ENCODE results near the gene ARSB.

The ARSB gene

DNA sequence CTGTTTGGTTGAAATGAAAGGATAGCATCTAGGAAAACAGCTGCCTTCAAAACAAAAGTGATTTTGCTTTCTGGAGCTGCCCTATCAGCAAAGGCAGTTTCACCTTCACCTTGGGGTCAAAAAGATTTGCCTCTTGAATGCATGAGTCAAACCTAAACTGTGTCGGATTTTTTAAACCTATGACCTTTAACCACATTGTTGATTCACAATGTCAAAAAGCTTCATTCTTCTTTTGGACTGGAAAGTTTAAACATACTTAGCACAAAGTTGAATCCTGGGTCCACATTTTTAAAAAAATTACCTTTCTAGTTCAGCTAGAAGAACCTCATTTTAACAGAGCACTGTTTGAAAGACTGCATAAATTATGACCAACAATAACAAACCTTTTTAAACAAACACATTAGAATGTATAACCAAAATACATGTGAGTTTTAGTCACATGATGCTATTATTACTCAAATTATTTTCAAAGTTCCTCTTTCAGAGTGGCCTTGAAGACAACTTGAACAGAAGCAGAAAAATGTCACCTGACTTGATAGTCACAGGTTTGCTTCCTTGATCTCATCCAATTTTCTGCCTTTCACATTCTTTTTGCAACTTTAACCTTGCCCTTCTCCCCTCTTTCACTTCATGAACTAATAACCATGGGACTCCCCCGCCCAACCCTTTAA is 226.8 kb downstream of the ARSB start:
- no peak overlapping the region for H3K4me3 ChIP-seq (ENCODE audit: low read length)
- TF ChIP-seq, protein P1, sequence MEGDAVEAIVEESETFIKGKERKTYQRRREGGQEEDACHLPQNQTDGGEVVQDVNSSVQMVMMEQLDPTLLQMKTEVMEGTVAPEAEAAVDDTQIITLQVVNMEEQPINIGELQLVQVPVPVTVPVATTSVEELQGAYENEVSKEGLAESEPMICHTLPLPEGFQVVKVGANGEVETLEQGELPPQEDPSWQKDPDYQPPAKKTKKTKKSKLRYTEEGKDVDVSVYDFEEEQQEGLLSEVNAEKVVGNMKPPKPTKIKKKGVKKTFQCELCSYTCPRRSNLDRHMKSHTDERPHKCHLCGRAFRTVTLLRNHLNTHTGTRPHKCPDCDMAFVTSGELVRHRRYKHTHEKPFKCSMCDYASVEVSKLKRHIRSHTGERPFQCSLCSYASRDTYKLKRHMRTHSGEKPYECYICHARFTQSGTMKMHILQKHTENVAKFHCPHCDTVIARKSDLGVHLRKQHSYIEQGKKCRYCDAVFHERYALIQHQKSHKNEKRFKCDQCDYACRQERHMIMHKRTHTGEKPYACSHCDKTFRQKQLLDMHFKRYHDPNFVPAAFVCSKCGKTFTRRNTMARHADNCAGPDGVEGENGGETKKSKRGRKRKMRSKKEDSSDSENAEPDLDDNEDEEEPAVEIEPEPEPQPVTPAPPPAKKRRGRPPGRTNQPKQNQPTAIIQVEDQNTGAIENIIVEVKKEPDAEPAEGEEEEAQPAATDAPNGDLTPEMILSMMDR (conservative IDR thresholded peaks at IDR 0.05; ENCODE audit: low read length): no peak
- no peak for DNase-seq (ENCODE audit: low read depth)

DNA sequence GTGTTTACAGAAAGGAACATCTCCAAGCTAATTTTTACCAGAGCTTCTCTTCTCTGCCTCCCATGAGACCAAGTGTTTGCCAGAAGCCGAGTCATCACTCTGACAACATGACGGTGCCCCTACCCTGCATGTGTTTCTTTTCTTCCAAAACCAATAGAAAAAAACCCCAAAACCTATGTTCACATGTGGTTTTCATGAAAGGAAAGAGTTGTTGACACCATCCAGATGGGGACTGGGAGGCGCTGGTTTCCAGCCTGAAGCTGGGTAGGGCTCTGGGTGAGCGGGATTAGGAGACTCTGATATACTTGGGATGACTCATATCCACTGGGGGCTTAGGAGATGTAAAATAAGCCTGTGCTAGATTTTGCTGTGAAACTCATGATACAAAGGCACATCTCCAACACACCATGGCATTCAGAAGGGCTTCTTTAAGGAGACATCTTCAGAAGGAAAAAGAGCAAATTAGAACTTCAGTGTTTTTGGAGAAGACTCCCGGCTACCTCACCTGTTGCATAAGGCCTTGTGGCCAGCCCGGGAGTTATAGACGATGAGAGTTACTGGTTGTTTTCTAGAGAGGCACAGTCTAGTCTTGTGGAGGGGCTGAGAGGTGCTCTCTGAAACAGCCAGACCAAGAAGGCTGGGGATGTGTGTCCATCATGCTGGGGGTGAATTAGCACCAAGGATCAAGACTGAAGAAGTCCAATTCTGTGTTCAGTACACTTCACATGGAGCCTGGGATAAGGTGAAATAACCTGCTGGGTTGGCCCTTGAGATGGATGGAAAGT is 227.6 kb downstream of the ARSB start:
- TF ChIP-seq, protein P1 (conservative IDR thresholded peaks at IDR 0.05; ENCODE audit: low read length): no peak
- peak; percentile 92 for DNase-seq (ENCODE audit: low read depth)
- no peak overlapping the region for H3K4me3 ChIP-seq (ENCODE audit: low read length)

DNA sequence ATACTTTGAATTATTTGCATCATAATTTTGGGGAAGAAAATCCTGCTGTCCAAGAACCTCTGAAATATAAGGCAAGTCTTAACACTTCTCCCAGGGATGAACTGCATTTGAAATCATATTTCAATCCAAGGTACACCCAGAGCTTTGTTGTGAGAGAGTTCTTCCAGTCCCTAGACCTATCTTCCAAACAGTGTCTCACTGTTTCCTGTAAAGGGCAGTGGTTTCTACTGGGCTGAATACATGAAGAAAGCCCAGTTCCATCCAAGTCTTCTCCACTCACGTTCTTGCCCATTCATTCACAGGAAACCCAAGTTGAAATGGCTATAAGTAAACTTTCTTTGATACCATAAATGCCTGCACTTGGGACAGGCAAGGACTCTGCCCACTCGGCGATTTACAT is 228.3 kb downstream of the ARSB start:
- TF ChIP-seq, protein P1 (conservative IDR thresholded peaks at IDR 0.05; ENCODE audit: low read length): no peak
- no peak for DNase-seq (ENCODE audit: low read depth)
- H3K4me3 ChIP-seq (ENCODE audit: low read length): no peak overlapping the region

DNA sequence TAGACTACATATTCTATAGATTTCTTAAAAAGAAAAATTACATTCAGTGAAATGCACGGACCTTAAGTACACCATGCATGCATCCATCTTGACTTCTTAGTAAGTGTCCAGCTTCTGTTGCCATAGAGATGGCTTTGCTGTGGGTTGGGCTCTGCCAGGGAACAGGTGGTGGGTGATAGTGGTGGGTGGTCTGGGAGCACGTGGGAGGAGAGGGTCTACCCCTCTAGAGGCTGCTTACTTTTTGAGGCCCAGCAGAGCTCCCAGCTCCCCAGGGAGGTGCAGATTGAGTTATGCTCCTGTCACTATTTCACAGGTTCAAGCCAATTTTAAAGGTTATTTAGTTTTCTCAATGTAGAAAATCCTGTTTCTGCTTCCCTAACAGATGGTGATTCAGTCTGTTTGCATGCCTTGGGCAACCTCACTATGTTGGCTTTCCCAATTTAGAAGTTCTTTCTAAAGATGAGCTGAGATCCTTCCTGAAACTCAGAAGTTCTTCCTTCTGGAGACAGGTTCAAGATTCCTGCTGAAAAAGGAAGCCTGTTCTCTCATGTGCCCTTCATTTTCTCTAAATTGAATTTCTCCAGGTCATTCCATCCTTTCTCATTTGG is 229.2 kb downstream of the ARSB start:
- H3K4me3 ChIP-seq (ENCODE audit: low read length): no peak overlapping the region
- TF ChIP-seq, protein P1 (conservative IDR thresholded peaks at IDR 0.05; ENCODE audit: low read length): no peak
- peak; percentile 74 for DNase-seq (ENCODE audit: low read depth)

DNA sequence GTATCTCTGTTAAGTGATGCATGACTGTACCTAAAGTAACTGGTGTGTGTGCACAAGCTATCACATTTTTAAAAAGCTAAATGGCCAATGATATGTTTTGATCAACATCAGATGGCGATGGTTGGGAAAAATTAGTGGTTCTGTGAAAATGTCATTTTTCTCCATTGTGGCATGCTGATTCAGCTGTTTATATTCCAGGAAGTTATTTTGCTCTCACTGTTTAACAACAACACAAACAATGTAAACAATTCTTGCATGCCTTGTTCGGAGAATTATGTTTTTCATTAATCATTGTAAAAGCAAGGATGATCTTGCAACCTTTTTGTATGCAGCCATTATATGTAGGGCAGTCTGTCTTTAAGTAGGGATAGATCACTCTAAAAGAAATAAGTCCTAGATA is 230.5 kb downstream of the ARSB start:
- no peak for DNase-seq (ENCODE audit: low read depth)
- H3K4me3 ChIP-seq (ENCODE audit: low read length): no peak overlapping the region
- TF ChIP-seq, protein P1 (conservative IDR thresholded peaks at IDR 0.05; ENCODE audit: low read length): no peak

DNA sequence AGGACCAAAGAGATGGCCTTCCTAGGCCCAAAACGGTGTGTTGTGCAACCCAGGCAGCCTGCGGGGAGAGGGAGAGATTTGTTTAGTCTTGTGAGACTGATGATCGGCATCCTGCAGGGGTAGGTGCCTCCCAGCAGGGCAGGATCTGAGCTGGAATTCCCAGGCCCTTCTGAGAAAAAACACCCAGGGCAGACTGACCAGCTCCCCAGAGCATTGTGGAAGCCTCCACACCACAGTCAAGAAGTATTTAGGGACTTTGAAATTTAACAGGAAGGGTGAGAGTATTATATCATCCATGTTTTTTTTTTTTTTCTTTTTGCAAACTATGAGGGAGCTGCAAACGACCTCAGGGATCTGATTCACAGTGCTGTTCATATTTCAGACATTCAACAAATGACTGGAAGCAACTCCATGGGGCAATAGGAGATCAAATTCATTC is 232.0 kb downstream of the ARSB start:
- TF ChIP-seq, protein P1 (conservative IDR thresholded peaks at IDR 0.05; ENCODE audit: low read length): no peak
- no peak overlapping the region for H3K4me3 ChIP-seq (ENCODE audit: low read length)
- peak; percentile 74 for DNase-seq (ENCODE audit: low read depth)

All from AG10803 (cell line).